IPS-NIHi7 (cell line): ENCODE data around the gene HAPSTR1.
"Not testable (repeated sequence)": the region's sequence is repeated elsewhere in the genome, so short reads cannot be mapped to it uniquely, and the experiment has no call there.

Source experiments
- DNase-seq: peaks from one replicate; pipeline ENCODE4 v3.0.0; 2012; ENCODE audit warnings: mixed read lengths; ENCODE audit errors: extremely low spot score

The HAPSTR1 gene

GRCh38 chr16:9090960-9091866 lies at the start of gene HAPSTR1:
Gene HAPSTR1, plus strand, starts transcription at chr16:9091644. Its CDS starts 401 bp downstream, at chr16:9092045.
- DNase-seq, result peak; percentile 97

- DNase-seq, result no peak
Observed at GRCh38 chr16:9042533-9042932, 48.9 kb upstream of the HAPSTR1 start.

- DNase-seq, result no peak
Observed at GRCh38 chr16:9042964-9043680, 48.3 kb upstream of the HAPSTR1 start.

GRCh38 chr16:9045562-9045961 lies 45.9 kb upstream of the HAPSTR1 start:
- DNase-seq, result not testable (repeated sequence)

GRCh38 chr16:9046667-9047055 lies 44.8 kb upstream of the HAPSTR1 start:
- DNase-seq, result no peak

- DNase-seq, result peak; percentile 83
Observed at GRCh38 chr16:9047689-9048301, 43.6 kb upstream of the HAPSTR1 start.

GRCh38 chr16:9048302-9048700 lies 43.1 kb upstream of the HAPSTR1 start:
- no peak for DNase-seq

- DNase-seq, result no peak
Observed at GRCh38 chr16:9049241-9049640, 42.2 kb upstream of the HAPSTR1 start.

GRCh38 chr16:9050102-9050830 lies 41.2 kb upstream of the HAPSTR1 start:
- peak; percentile 75 for DNase-seq

- DNase-seq, result peak; percentile 91
Observed at GRCh38 chr16:9053006-9053601, 38.3 kb upstream of the HAPSTR1 start.

GRCh38 chr16:9054460-9054859 lies 37.0 kb upstream of the HAPSTR1 start:
- DNase-seq, result no peak

GRCh38 chr16:9055115-9055514 lies 36.3 kb upstream of the HAPSTR1 start:
- DNase-seq, result no peak

- DNase-seq, result no peak
Observed at GRCh38 chr16:9055661-9056060, 35.8 kb upstream of the HAPSTR1 start.

GRCh38 chr16:9056061-9056460 lies 35.4 kb upstream of the HAPSTR1 start:
- no peak for DNase-seq

GRCh38 chr16:9058211-9058610 lies 33.2 kb upstream of the HAPSTR1 start:
- DNase-seq, result no peak

- DNase-seq, result no peak
Observed at GRCh38 chr16:9060225-9060624, 31.2 kb upstream of the HAPSTR1 start.

GRCh38 chr16:9061358-9061813 lies 30.1 kb upstream of the HAPSTR1 start:
- no peak for DNase-seq

GRCh38 chr16:9062301-9062700 lies 29.1 kb upstream of the HAPSTR1 start:
- no peak for DNase-seq

GRCh38 chr16:9065077-9065476 lies 26.4 kb upstream of the HAPSTR1 start:
- DNase-seq, result no peak

GRCh38 chr16:9068886-9069285 lies 22.6 kb upstream of the HAPSTR1 start:
- DNase-seq, result no peak

GRCh38 chr16:9070254-9070653 lies 21.2 kb upstream of the HAPSTR1 start:
- DNase-seq, result no peak
